IPS-18c (cell line): ENCODE data around the gene HCAR2.
"Not testable (repeated sequence)": the region's sequence is repeated elsewhere in the genome, so short reads cannot be mapped to it uniquely, and the experiment has no call there.

Experiments
- H3K4me3 ChIP-seq: 2 replicates; pipeline ENCODE4 v1.7.0; 2013; ENCODE audit warnings: low read depth, mild to moderate bottlenecking, low read length, moderate library complexity; ENCODE audit not compliant: insufficient read depth
- H3K9me3 ChIP-seq: one replicate; pipeline ENCODE4 v1.6.1; 2013; ENCODE audit warnings: mild to moderate bottlenecking, low read length, moderate library complexity; ENCODE audit not compliant: control insufficient read depth, insufficient read depth

The HCAR2 gene

GRCh38 chr12:122681814-122682213, 21.3 kb downstream of the HCAR2 start:
- Histone ChIP-seq H3K4me3 (no peak overlapping the region), H3K9me3 (peaks cover 2% of the 10 kb centered on the region)

DNA sequence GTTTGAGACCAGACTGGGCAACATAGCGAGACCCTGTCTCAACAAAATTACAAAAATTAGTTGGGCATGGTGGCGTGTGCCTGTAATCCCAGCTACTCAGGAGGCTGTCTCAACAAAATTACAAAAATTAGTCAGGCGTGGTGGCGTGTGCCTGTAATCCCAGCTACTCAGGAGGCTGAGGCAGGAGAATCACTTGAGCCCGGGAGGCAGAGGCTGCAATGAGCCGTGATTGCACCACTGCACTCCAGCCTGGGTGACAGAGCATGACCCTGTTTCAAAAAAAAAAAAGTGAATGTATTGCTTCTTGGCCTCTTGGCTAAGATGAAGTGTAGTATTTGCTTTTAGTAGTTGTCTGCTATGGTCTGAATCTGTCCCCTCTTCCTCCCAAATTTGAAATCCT, 22.2 kb downstream of the HCAR2 start:
- not testable (repeated sequence) for H3K9me3 ChIP-seq, H3K4me3 ChIP-seq

GRCh38 chr12:122676781-122677180, 26.4 kb downstream of the HCAR2 start:
- not testable (repeated sequence) for H3K9me3 ChIP-seq, H3K4me3 ChIP-seq

- not testable (repeated sequence) for H3K4me3 ChIP-seq
Observed at GRCh38 chr12:122676015-122676414, 27.1 kb downstream of the HCAR2 start.

GRCh38 chr12:122672515-122672914, 30.6 kb downstream of the HCAR2 start:
- H3K9me3 ChIP-seq, result peaks cover 2% of the 10 kb centered on the region
- no peak overlapping the region for H3K4me3 ChIP-seq

More at GRCh38 chr12:122676015-122676414, 27.1 kb downstream of the HCAR2 start:
- not testable (repeated sequence) for H3K9me3 ChIP-seq

DNA sequence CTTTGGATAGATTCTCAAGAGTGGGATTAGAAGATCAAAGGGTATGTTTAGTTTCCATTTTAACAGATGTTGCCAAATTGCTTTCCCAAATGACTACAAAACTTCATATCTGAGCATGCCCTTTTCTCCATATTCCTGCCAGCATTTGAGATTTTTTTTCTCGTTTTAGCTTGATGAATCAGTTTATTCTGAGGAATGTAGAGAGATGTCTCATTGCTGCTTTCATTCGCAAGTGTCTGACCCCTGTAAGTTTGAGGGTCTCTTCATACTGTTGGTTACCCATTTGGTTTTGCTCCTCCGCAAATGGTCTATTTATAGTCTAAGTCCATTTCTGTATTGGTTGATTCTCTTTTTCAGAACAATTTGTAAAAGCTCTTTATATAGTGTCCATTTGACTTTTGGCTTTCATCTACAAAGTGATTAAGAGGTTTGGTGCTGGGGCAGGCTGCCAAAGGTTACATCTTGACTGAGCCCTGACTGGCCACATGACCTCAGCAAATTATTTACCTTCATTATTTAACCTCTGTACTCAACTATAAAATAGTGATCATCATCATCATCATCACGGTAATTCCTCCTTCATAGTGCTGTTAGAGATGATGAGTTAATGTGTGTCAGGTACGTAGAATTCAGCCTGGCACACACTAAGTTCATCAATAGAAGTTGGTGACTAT, 33.6 kb downstream of the HCAR2 start:
- H3K4me3 ChIP-seq, result no peak overlapping the region

DNA sequence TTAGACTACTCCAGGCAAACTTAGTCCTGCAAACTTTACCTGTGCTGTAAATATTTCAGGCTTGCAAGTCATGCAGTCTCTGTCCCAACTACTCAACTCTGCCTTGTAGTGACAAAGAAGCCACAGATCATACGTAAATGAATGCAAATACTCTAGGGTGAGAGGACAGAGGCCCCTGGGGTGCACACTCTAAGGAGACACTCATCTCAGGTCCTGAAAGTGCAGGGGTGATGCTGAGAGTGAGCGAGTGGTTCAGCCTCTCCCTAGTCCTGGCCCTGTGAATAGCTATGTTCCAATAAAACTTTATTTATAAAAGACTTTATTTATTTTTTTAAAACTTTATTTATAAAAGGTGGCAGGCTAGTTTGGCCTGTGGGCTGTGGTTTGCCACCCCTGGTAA, 34.9 kb downstream of the HCAR2 start:
- Histone ChIP-seq H3K9me3 (no peaks in the 10 kb centered on the region), H3K4me3 (no peak overlapping the region)

More for the DNA sequence above, 33.6 kb downstream of the HCAR2 start:
- no peaks in the 10 kb centered on the region for H3K9me3 ChIP-seq

- Histone ChIP-seq H3K4me3 (no peak overlapping the region), H3K9me3 (no peaks in the 10 kb centered on the region)
Observed at GRCh38 chr12:122665759-122666158, 37.4 kb downstream of the HCAR2 start.

DNA sequence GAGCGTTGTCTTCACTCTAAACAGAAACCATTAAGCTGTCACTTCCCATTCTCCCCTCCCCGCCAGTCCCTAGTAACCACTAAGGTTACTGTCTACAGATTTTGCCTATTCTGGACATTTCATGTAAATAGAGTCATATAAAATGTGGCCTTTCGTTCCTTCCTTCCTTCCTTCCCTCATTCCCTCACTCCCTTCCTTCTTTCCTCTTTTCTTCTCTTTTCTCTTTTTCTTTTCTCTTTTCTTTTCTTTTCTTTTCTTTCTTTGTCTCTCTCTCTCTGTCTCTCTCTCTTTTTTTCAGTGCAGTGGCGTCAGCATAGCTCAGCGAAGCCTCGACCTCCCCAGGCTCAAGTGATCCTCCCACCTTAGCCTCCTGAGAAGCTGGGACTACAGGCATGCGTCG, 37.8 kb downstream of the HCAR2 start:
- no peaks in the 10 kb centered on the region for H3K9me3 ChIP-seq
- no peak overlapping the region for H3K4me3 ChIP-seq

- no peaks in the 10 kb centered on the region for H3K9me3 ChIP-seq
- no peak overlapping the region for H3K4me3 ChIP-seq
Observed at GRCh38 chr12:122661938-122662337, 41.2 kb downstream of the HCAR2 start.

DNA sequence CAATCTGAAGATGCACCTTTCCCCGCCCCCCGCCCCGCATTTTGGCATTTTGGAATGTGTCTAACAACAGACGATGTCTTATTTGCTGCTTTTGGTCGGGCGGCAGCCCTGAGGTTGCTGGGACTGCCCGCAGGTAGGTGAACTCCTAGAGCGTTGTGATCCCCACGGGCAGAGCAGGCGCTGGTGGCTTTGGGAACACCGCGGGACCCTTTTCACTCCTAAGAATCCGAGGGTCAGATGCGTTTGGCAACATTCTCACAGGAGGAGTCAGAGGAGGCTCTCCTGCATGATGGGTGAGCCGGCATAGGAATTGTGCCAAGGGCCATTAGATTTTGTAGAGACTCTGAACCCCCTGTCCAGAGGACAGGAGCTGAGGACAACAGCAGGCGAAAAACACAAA, 41.9 kb downstream of the HCAR2 start:
- Histone ChIP-seq H3K9me3 (no peaks in the 10 kb centered on the region), H3K4me3 (no peak overlapping the region)

GRCh38 chr12:122659579-122659978, 43.6 kb downstream of the HCAR2 start:
- Histone ChIP-seq H3K4me3 (no peak overlapping the region), H3K9me3 (no peaks in the 10 kb centered on the region)

- H3K9me3 ChIP-seq, result no peaks in the 10 kb centered on the region
- H3K4me3 ChIP-seq, result no peak overlapping the region
Observed at GRCh38 chr12:122656298-122656697, 46.9 kb downstream of the HCAR2 start.

GRCh38 chr12:122653291-122653690, 49.9 kb downstream of the HCAR2 start:
- not testable (repeated sequence) for H3K9me3 ChIP-seq, H3K4me3 ChIP-seq

- H3K9me3 ChIP-seq, result no peaks in the 10 kb centered on the region
- H3K4me3 ChIP-seq, result no peak overlapping the region
Observed at GRCh38 chr12:122651520-122652224, 51.5 kb downstream of the HCAR2 start.
